Esophagus squamous epithelium (tissue), 5 donors: Measurements from ENCODE around the gene CARMIL3. TPM values are rescaled to one million over a fixed set of nuclear protein-coding genes. Genes with fewer than 3 reads are reported as not detected.

Source experiments
- DNase-seq: peaks from one replicate; lab custom pipeline; 2025; lab: John Stamatoyannopoulos, UW
- H3K27ac ChIP-seq, 4 donors: fragments of 200-600 bp; sonication (generic); one replicate each; pipeline ENCODE4 v1.5.1; 2016 to 2019; ENCODE audit warnings: mild to moderate bottlenecking in 1 of 4
- H3K27me3 ChIP-seq, 4 donors: fragments of 200-600 bp; sonication (generic); 1 replicate in 3 of 4; 2 replicates in 1 of 4; pipeline versions ENCODE4 v1.5.1 to v1.6.0; 2017 to 2021; ENCODE audit warnings: antibody characterized with exemption in 1 of 4
- H3K36me3 ChIP-seq, 3 donors: fragments of 200-600 bp; sonication (generic); one replicate each; pipeline ENCODE4 v1.5.1; 2016 to 2019
- H3K4me1 ChIP-seq, 3 donors: fragments of 200-600 bp; sonication (generic); one replicate each; pipeline ENCODE4 v1.5.1; 2017 to 2019
- H3K4me3 ChIP-seq, 4 donors: fragments of 200-600 bp; sonication (generic); 1 replicate in 3 of 4; 2 replicates in 1 of 4; pipeline ENCODE4 v1.5.1; 2016 to 2019; ENCODE audit warnings: mild to moderate bottlenecking in 2 of 4, moderate library complexity in 1 of 4
- H3K9me3 ChIP-seq, 3 donors: fragments of 200-600 bp; sonication (generic); one replicate each; pipeline ENCODE4 v1.5.1; 2016 to 2019
- CTCF ChIP-seq, 6 experiments: fragments of 450-650 bp in 4 of 6; fragments of 200-600 bp in 2 of 6; sonication (generic) in 2 of 6; IDR thresholded peaks; one replicate each; pipeline ENCODE4 v1.5.1; 2016 to 2019; ENCODE audit warnings: antibody characterized with exemption in 6 of 6, mild to moderate bottlenecking in 4 of 6, moderate library complexity in 4 of 6
- POLR2A ChIP-seq, 4 donors: fragments of 450-650 bp; IDR thresholded peaks; one replicate each; pipeline ENCODE4 v1.6.1; 2017; ENCODE audit warnings: antibody characterized with exemption in 4 of 4, mild to moderate bottlenecking in 4 of 4, moderate library complexity in 3 of 4
- WGBS, 2 donors: methylation state at CpG; one replicate each; pipeline ENCODE4 v1.1.5; 2018; 5-methylcytosine and 5-hydroxymethylcytosine counted together
- intact Hi-C: fragments of 100-400 bp; cut with DNase I; formaldehyde crosslinking; loops from one replicate; pipeline ENCODE4 v1.15.0; 2022
- total RNA-seq, 4 donors: library from RNA; depleted of rRNA; stranded (reverse); fragments of >200 nt; gene quantifications; one replicate each; pipeline ENCODE4 v1.1.0, GENCODE V29; 2016
- donor health status: DM: yes; HTN: yes; CAD: no.

The CARMIL3 gene
- total RNA-seq, 4 donors from 2014 or later, result 0.38 to 1.2 (median 0.86) TPM

GRCh38 chr14:24056800-24057184, 5.0 kb downstream of the CARMIL3 start:
- Histone ChIP-seq H3K4me3 (no peak overlapping the region), H3K4me1 (peaks cover 7 to 27% (median 9%) of the 10 kb centered on the region in 3 donors), H3K36me3 (no peaks in the 10 kb centered on the region), H3K9me3 (no peaks in the 10 kb centered on the region), H3K27me3 (peaks cover 0 to 19% (median 0%) of the 10 kb centered on the region in 4 donors), H3K27ac (no peak overlapping the region)
- TF ChIP-seq POLR2A (IDR thresholded peaks at IDR 0.05) (no peak), CTCF (IDR thresholded peaks at IDR 0.05) (no peak)
- intact Hi-C loops, result loop anchor here (5.0 kb wide), 1 partner anchor 46 kb away; no protein-coding TSS in a partner anchor
- 33 to 67% methylated on average over 5 to 6 of the region's 8 CpGs for WGBS, 2 donors
- DNase-seq, result no peak

GRCh38 chr14:24057271-24057670, 5.5 kb downstream of the CARMIL3 start:
- Histone ChIP-seq H3K27ac (no peak overlapping the region), H3K9me3 (no peaks in the 10 kb centered on the region), H3K36me3 (no peaks in the 10 kb centered on the region), H3K4me1 (peaks cover 5 to 22% (median 6%) of the 10 kb centered on the region in 3 donors), H3K4me3 (no peak overlapping the region), H3K27me3 (peaks cover 0 to 19% (median 0%) of the 10 kb centered on the region in 4 donors)
- intact Hi-C loops, result loop anchor here (5.0 kb wide), 1 partner anchor 45 kb away; no protein-coding TSS in a partner anchor
- DNase-seq, result no peak
- WGBS, 2 donors, result 60 to 75% methylated on average over 1 to 2 of the region's 2 CpGs
- TF ChIP-seq POLR2A (IDR thresholded peaks at IDR 0.05) (no peak), CTCF (IDR thresholded peaks at IDR 0.05) (no peak)

- intact Hi-C loops, result loop anchor here (5.0 kb wide), 1 partner anchor 44 kb away; no protein-coding TSS in a partner anchor
Measured at GRCh38 chr14:24057867-24058259, 6.1 kb downstream of the CARMIL3 start.

GRCh38 chr14:24058260-24058950, 6.6 kb downstream of the CARMIL3 start:
- no peak for DNase-seq
- H3K27me3 ChIP-seq, result peaks cover 0 to 19% (median 0%) of the 10 kb centered on the region in 4 donors
- intact Hi-C loops, result loop anchor here (5.0 kb wide), 1 partner anchor 44 kb away; no protein-coding TSS in a partner anchor
- 39 to 51% methylated on average over 3 to 7 of the region's 7 CpGs for WGBS, 2 donors
- no peak for TF ChIP-seq POLR2A (IDR thresholded peaks at IDR 0.05)
- TF ChIP-seq CTCF (IDR thresholded peaks at IDR 0.05), result peak; percentile 68 to 93 (median 84)
- H3K36me3 ChIP-seq, result no peaks in the 10 kb centered on the region
- no peak overlapping the region for H3K4me3 ChIP-seq
- no peak overlapping the region for H3K27ac ChIP-seq
- H3K4me1 ChIP-seq, result peaks cover 0 to 10% (median 0%) of the 10 kb centered on the region in 3 donors
- no peaks in the 10 kb centered on the region for H3K9me3 ChIP-seq

More at GRCh38 chr14:24057867-24058259, 6.1 kb downstream of the CARMIL3 start:
- H3K27ac ChIP-seq, result no peak overlapping the region
- no peaks in the 10 kb centered on the region for H3K9me3 ChIP-seq
- no peaks in the 10 kb centered on the region for H3K36me3 ChIP-seq
- DNase-seq, result no peak
- H3K27me3 ChIP-seq, result peaks cover 0 to 19% (median 0%) of the 10 kb centered on the region in 4 donors
- no peak for TF ChIP-seq CTCF (IDR thresholded peaks at IDR 0.05)
- TF ChIP-seq POLR2A (IDR thresholded peaks at IDR 0.05), result no peak
- 52 to 62% methylated on average over 6 to 7 of the region's 14 CpGs for WGBS, 2 donors
- H3K4me3 ChIP-seq, result no peak overlapping the region
- H3K4me1 ChIP-seq, result peaks cover 0 to 16% (median under 1%) of the 10 kb centered on the region in 3 donors

- no peak for DNase-seq
- 100% methylated on average over 1 of the region's 10 CpGs for WGBS, 2 donors
Measured at GRCh38 chr14:24058951-24059475, 7.2 kb downstream of the CARMIL3 start.

More at GRCh38 chr14:24058951-24059475, 7.2 kb downstream of the CARMIL3 start:
- peaks cover 0 to 14% (median 0%) of the 10 kb centered on the region in 4 donors for H3K27me3 ChIP-seq
- no peaks in the 10 kb centered on the region for H3K9me3 ChIP-seq
- no peak overlapping the region for H3K4me3 ChIP-seq
- H3K4me1 ChIP-seq, result peaks cover 0 to 7% (median 0%) of the 10 kb centered on the region in 3 donors
- intact Hi-C loops, result loop anchor here (5.0 kb wide), 1 partner anchor 43 kb away; no protein-coding TSS in a partner anchor
- no peak overlapping the region for H3K27ac ChIP-seq
- H3K36me3 ChIP-seq, result no peaks in the 10 kb centered on the region
- TF ChIP-seq POLR2A (IDR thresholded peaks at IDR 0.05) (no peak), CTCF (IDR thresholded peaks at IDR 0.05) (no peak)
